GM12872 (cell line): ENCODE data around the gene SPOCK1.

ENCODE experiments used
- CTCF ChIP-seq: IDR thresholded peaks from 3 replicates; pipeline ENCODE4 v1.5.1; 2011; ENCODE audit warnings: low read depth, mild to moderate bottlenecking, low read length, moderate library complexity; ENCODE audit not compliant: insufficient read depth

The SPOCK1 gene

GRCh38 chr5:137414112-137414755 lies 84.9 kb downstream of the SPOCK1 start:
- no peak for TF ChIP-seq CTCF

GRCh38 chr5:137412136-137412535 lies 87.0 kb downstream of the SPOCK1 start:
- TF ChIP-seq CTCF, result no peak

- TF ChIP-seq CTCF, result no peak
Observed at GRCh38 chr5:137410234-137411010, 88.7 kb downstream of the SPOCK1 start.

- no peak for TF ChIP-seq CTCF
Observed at GRCh38 chr5:137409736-137410135, 89.4 kb downstream of the SPOCK1 start.

- no peak for TF ChIP-seq CTCF
Observed at GRCh38 chr5:137407090-137407489, 92.0 kb downstream of the SPOCK1 start.

- no peak for TF ChIP-seq CTCF
Observed at GRCh38 chr5:137405393-137405792, 93.7 kb downstream of the SPOCK1 start.

GRCh38 chr5:137403869-137404268 lies 95.3 kb downstream of the SPOCK1 start:
- no peak for TF ChIP-seq CTCF
